IPS-15b (cell line): ENCODE measurements around the gene ELL2.

Experiments used
- H3K27me3 ChIP-seq: one replicate; pipeline ENCODE4 v1.6.1; 2013; ENCODE audit warnings: low read length; ENCODE audit not compliant: control insufficient read depth, insufficient read depth
- H3K36me3 ChIP-seq: one replicate; pipeline ENCODE4 v1.6.1; 2013; ENCODE audit warnings: low read length; ENCODE audit not compliant: control insufficient read depth, insufficient read depth
- H3K4me1 ChIP-seq: one replicate; pipeline ENCODE4 v1.6.1; 2013; ENCODE audit warnings: mild to moderate bottlenecking, low read length; ENCODE audit not compliant: control insufficient read depth, insufficient read depth
- H3K4me3 ChIP-seq: one replicate; pipeline ENCODE4 v1.5.1; 2013; ENCODE audit warnings: low read depth, low read length
- H3K9ac ChIP-seq: one replicate; pipeline ENCODE4 v1.6.1; 2013; ENCODE audit warnings: low read depth, mild to moderate bottlenecking, low read length
- H3K9me3 ChIP-seq: one replicate; pipeline ENCODE4 v1.6.1; 2013; ENCODE audit warnings: mild to moderate bottlenecking, low read length; ENCODE audit not compliant: control insufficient read depth, insufficient read depth

The ELL2 gene

GRCh38 chr5:95949810-95950209 is 11.8 kb downstream of the ELL2 start:
- Histone ChIP-seq H3K4me3 (no peak overlapping the region), H3K4me1 (no peaks in the 10 kb centered on the region), H3K27me3 (no peaks in the 10 kb centered on the region), H3K9me3 (no peaks in the 10 kb centered on the region), H3K36me3 (no peaks in the 10 kb centered on the region), H3K9ac (no peak overlapping the region)

GRCh38 chr5:95948631-95949030 is 13.0 kb downstream of the ELL2 start:
- Histone ChIP-seq H3K4me1 (no peaks in the 10 kb centered on the region), H3K36me3 (no peaks in the 10 kb centered on the region), H3K4me3 (no peak overlapping the region)

GRCh38 chr5:95946451-95946850 is 15.2 kb downstream of the ELL2 start:
- Histone ChIP-seq H3K27me3 (no peaks in the 10 kb centered on the region), H3K9ac (no peak overlapping the region), H3K9me3 (no peaks in the 10 kb centered on the region), H3K4me3 (no peak overlapping the region), H3K4me1 (peaks cover 4% of the 10 kb centered on the region), H3K36me3 (no peaks in the 10 kb centered on the region)

More at GRCh38 chr5:95948631-95949030, 13.0 kb downstream of the ELL2 start:
- no peak overlapping the region for H3K9ac ChIP-seq
- H3K27me3 ChIP-seq = no peaks in the 10 kb centered on the region
- H3K9me3 ChIP-seq = no peaks in the 10 kb centered on the region

GRCh38 chr5:95942968-95943367 is 18.7 kb downstream of the ELL2 start:
- Histone ChIP-seq H3K4me1 (peaks cover 16% of the 10 kb centered on the region), H3K9me3 (no peaks in the 10 kb centered on the region), H3K27me3 (no peaks in the 10 kb centered on the region), H3K9ac (no peak overlapping the region), H3K36me3 (no peaks in the 10 kb centered on the region), H3K4me3 (no peak overlapping the region)

GRCh38 chr5:95942414-95942813 is 19.2 kb downstream of the ELL2 start:
- Histone ChIP-seq H3K9me3 (no peaks in the 10 kb centered on the region), H3K4me3 (no peak overlapping the region), H3K36me3 (no peaks in the 10 kb centered on the region), H3K9ac (no peak overlapping the region), H3K4me1 (peaks cover 16% of the 10 kb centered on the region), H3K27me3 (no peaks in the 10 kb centered on the region)

- no peaks in the 10 kb centered on the region for H3K27me3 ChIP-seq
- H3K36me3 ChIP-seq = no peaks in the 10 kb centered on the region
- no peaks in the 10 kb centered on the region for H3K9me3 ChIP-seq
- no peak overlapping the region for H3K9ac ChIP-seq
- no peak overlapping the region for H3K4me3 ChIP-seq
- peaks cover 16% of the 10 kb centered on the region for H3K4me1 ChIP-seq
Measured at GRCh38 chr5:95941756-95942155, 19.9 kb downstream of the ELL2 start.

- Histone ChIP-seq H3K36me3 (no peaks in the 10 kb centered on the region), H3K9me3 (no peaks in the 10 kb centered on the region), H3K4me3 (no peak overlapping the region), H3K4me1 (peaks cover 16% of the 10 kb centered on the region), H3K9ac (no peak overlapping the region), H3K27me3 (no peaks in the 10 kb centered on the region)
Measured at GRCh38 chr5:95940758-95941682, 20.6 kb downstream of the ELL2 start.

GRCh38 chr5:95939465-95939864 is 22.2 kb downstream of the ELL2 start:
- Histone ChIP-seq H3K4me3 (no peak overlapping the region), H3K9me3 (no peaks in the 10 kb centered on the region), H3K4me1 (peaks cover 16% of the 10 kb centered on the region), H3K27me3 (no peaks in the 10 kb centered on the region), H3K36me3 (no peaks in the 10 kb centered on the region), H3K9ac (no peak overlapping the region)

- no peak overlapping the region for H3K4me3 ChIP-seq
Measured at GRCh38 chr5:95938766-95939165, 22.9 kb downstream of the ELL2 start.

GRCh38 chr5:95938347-95938746 is 23.3 kb downstream of the ELL2 start:
- no peaks in the 10 kb centered on the region for H3K9me3 ChIP-seq
- H3K36me3 ChIP-seq = no peaks in the 10 kb centered on the region
- H3K9ac ChIP-seq = no peak overlapping the region
- no peaks in the 10 kb centered on the region for H3K27me3 ChIP-seq
- H3K4me3 ChIP-seq = no peak overlapping the region
- H3K4me1 ChIP-seq = peaks cover 16% of the 10 kb centered on the region

More at GRCh38 chr5:95938766-95939165, 22.9 kb downstream of the ELL2 start:
- no peaks in the 10 kb centered on the region for H3K27me3 ChIP-seq
- H3K36me3 ChIP-seq = no peaks in the 10 kb centered on the region
- peaks cover 16% of the 10 kb centered on the region for H3K4me1 ChIP-seq
- no peak overlapping the region for H3K9ac ChIP-seq
- H3K9me3 ChIP-seq = no peaks in the 10 kb centered on the region

- H3K4me1 ChIP-seq = peaks cover 16% of the 10 kb centered on the region
- H3K9me3 ChIP-seq = no peaks in the 10 kb centered on the region
- H3K4me3 ChIP-seq = no peak overlapping the region
- H3K9ac ChIP-seq = no peak overlapping the region
- H3K27me3 ChIP-seq = no peaks in the 10 kb centered on the region
- no peaks in the 10 kb centered on the region for H3K36me3 ChIP-seq
Measured at GRCh38 chr5:95937607-95938152, 24.0 kb downstream of the ELL2 start.

- no peaks in the 10 kb centered on the region for H3K9me3 ChIP-seq
- no peaks in the 10 kb centered on the region for H3K27me3 ChIP-seq
- no peak overlapping the region for H3K4me3 ChIP-seq
- peaks cover 16% of the 10 kb centered on the region for H3K4me1 ChIP-seq
- no peaks in the 10 kb centered on the region for H3K36me3 ChIP-seq
- H3K9ac ChIP-seq = no peak overlapping the region
Measured at GRCh38 chr5:95936812-95937397, 24.7 kb downstream of the ELL2 start.
